Stimulated activated memory B cell treated with anti-CD40 and anti-IgM and Interleukin-4, amounts not matched to agents 10 μg/mL and 1 μg/mL and 100 μg/mL, for 72 hours (primary cell): Measurements from ENCODE around the gene NR2F6.
A peak's percentile ranks its signal among the peaks of the same experiment; 100 is the strongest.
"Not testable (repeated sequence)": the region's sequence is repeated elsewhere in the genome, so short reads cannot be mapped to it uniquely, and the experiment has no call there.

ENCODE experiments used
- ATAC-seq: fragments of 150-1000 bp; cut with Tn5 transposase; 2 replicates; pipeline ENCODE4 v1.10.0; 2021
- H3K27ac Mint-ChIP-seq: one replicate; pipeline ENCODE4 v1.8.0; 2022; ENCODE audit warnings: mild to moderate bottlenecking, mixed read lengths
- H3K27me3 Mint-ChIP-seq: one replicate; pipeline ENCODE4 v1.8.0; 2022; ENCODE audit warnings: mixed read lengths
- H3K36me3 Mint-ChIP-seq: one replicate; pipeline ENCODE4 v1.8.0; 2022; ENCODE audit warnings: mixed read lengths
- H3K4me1 Mint-ChIP-seq: one replicate; pipeline ENCODE4 v1.8.0; 2022; ENCODE audit warnings: mixed read lengths
- H3K4me3 Mint-ChIP-seq: one replicate; pipeline ENCODE4 v1.8.0; 2022; ENCODE audit warnings: mild to moderate bottlenecking, moderate library complexity, mixed read lengths
- H3K9me3 Mint-ChIP-seq: one replicate; pipeline ENCODE4 v1.8.0; 2022; ENCODE audit warnings: mixed read lengths

Gene NR2F6

DNA sequence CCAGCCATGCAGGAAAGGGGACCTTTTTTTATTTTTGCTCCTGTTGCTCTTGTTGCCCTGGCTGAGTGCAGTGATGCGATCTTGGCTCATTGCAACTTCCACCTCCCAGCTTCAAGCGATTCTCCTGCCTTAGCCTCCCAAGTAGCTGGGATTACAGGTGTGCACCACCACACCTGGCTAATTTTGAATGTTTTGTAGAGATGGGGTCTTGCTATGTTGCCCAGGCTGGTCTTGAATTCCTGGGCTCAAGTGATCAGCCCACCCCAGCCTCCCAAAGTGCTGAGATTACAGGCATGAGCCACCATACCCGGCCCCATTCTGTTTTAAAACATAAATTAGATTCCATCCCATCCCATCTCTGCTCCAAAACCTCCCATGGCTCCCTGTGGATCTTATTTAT is 29.2 kb upstream of the NR2F6 start:
- ATAC-seq, H3K4me1 Mint-ChIP-seq, H3K27me3 Mint-ChIP-seq, H3K9me3 Mint-ChIP-seq, H3K27ac Mint-ChIP-seq, H3K4me3 Mint-ChIP-seq: not testable (repeated sequence)
- H3K36me3 Mint-ChIP-seq, result peaks cover 44% of the 10 kb centered on the region

DNA sequence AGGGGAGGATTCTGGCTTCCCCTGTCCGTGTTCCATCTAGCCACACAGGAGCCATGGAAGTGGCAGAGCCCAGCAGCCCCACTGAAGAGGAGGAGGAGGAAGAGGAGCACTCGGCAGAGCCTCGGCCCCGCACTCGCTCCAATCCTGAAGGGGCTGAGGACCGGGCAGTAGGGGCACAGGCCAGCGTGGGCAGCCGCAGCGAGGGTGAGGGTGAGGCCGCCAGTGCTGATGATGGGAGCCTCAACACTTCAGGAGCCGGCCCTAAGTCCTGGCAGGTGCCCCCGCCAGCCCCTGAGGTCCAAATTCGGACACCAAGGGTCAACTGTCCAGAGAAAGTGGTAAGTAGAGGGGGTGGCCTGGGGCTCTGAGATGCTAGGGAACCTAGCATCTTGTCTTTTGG is 23.0 kb upstream of the NR2F6 start:
- peak overlapping the region; percentile 87 for H3K4me3 Mint-ChIP-seq
- peaks cover 25% of the 10 kb centered on the region for H3K36me3 Mint-ChIP-seq
- no peaks in the 10 kb centered on the region for H3K9me3 Mint-ChIP-seq
- H3K4me1 Mint-ChIP-seq, result peaks cover 22% of the 10 kb centered on the region
- ATAC-seq, result no peak
- no peaks in the 10 kb centered on the region for H3K27me3 Mint-ChIP-seq
- no peak overlapping the region for H3K27ac Mint-ChIP-seq

DNA sequence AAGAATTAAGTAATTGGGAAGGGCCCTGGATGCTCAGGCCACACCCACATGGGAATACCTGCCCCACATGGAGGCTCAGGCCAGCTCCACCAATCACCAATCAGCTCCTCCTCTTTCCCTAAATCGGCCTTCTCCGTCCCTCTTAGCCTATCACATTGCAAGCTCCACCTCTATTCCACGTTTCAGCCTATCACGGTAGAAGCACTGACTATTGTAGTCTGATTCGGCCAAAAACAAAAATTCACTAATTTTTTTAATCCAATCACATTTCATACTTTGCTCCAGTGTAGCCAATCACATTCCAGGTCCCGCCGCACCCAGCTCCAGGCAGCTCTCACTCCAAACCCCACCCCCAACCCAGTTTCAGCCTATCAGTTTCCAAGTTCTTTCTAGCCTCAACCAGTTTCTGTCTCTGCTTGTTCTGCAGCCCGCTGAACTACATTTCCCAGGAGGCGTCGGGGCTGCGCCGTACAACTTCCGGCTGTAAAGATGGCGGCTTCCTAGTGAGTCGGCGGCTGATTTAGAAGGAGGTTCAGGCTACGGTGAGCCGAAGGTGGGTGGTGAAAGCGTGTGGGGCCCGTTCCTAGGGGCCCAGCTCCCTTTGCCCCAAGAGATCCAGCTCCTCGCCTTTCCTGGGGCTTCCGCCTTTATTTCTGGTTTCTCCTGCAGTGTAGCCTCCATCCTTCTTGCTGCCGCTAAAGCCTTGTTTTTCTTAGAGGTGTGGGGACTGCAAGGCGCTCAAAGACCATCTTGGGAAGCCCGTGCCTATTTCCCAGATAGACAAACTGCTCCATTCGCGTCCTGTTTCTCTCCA is 21.5 kb upstream of the NR2F6 start, which contains the start of gene BABAM1:
Gene BABAM1 (plus strand): TSS at position 469 of the 814 bp plus-strand sequence. CDS start 1,364 bp downstream, outside the sequence.
- Mint-ChIP-seq H3K4me3 (peak within 1 kb of the TSS; percentile 87), H3K4me1 (peaks cover 22% of the 10 kb centered on the region), H3K9me3 (no peaks in the 10 kb centered on the region), H3K27ac (peak within 1 kb of the TSS; percentile 90), H3K27me3 (no peaks in the 10 kb centered on the region), H3K36me3 (peaks cover 25% of the 10 kb centered on the region)
- ATAC-seq, result peak; percentile 98

DNA sequence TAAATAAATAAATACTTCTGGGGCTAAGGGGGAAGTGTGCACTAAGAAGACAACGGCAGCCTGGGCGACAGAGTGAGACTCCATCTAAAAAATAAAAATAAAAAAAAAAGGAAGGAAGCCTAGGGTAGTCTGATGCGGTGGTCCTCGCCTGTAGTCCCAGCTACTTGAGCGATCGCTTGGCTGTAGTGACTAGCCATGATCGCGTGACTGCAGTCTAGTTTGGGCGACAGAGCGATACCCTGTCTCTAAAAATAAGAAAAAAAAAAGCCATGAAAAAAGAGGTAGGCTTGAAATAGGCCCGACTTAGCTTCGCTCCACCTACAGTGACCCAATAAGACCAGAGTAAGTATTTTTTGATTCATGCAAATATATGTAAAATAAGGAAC is 20.9 kb upstream of the NR2F6 start:
- Mint-ChIP-seq H3K9me3 (no peaks in the 10 kb centered on the region), H3K27ac (peak overlapping the region; percentile 90), H3K4me3 (peak overlapping the region; percentile 87), H3K4me1 (peaks cover 22% of the 10 kb centered on the region), H3K27me3 (no peaks in the 10 kb centered on the region), H3K36me3 (peaks cover 19% of the 10 kb centered on the region)
- no peak for ATAC-seq

DNA sequence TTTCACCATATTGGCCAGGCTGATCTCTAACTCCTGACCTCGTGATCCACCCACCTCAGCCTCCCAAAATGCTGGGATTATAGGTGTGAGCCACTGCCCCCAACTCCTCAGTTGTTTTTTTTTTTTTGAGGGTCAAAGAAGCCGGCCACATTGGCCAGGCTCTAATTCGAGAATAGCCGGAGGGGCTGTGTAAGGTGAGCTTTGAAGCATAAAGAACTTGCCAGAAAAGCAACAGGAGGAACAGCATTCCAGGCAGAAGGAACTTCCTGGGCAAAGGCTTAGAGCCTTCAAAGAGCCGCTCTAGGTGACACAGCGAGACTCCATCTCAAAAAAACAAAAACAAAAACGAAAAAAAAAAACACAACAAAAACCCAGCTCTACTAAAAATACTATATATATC is 20.3 kb upstream of the NR2F6 start:
- Mint-ChIP-seq H3K9me3 (no peaks in the 10 kb centered on the region), H3K27me3 (no peaks in the 10 kb centered on the region), H3K36me3 (peaks cover 14% of the 10 kb centered on the region), H3K4me1 (peaks cover 23% of the 10 kb centered on the region), H3K27ac (peak overlapping the region; percentile 90), H3K4me3 (peak overlapping the region; percentile 12)
- ATAC-seq, result no peak

DNA sequence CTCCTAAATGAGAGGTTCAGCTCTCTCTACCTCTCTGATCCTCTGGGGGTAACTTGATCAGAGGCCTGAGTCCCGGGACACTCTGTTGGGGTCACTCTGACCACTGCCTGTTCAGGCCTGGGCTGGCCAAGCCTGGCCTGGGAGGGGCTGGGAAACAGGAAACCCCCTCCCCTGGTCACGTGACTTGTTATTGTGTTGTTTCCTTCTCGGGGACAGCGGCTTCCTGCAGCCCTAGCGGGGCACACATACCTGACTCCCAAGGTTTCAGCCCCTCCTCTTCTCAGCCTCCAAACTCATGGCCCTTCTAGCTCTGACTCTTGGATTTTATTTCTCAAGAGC is 18.9 kb upstream of the NR2F6 start, which contains the start of gene USHBP1:
Gene USHBP1 (minus strand): TSS at position 105 of the 339 bp plus-strand sequence. CDS start 446 bp downstream, outside the sequence.
- no peak for ATAC-seq

DNA sequence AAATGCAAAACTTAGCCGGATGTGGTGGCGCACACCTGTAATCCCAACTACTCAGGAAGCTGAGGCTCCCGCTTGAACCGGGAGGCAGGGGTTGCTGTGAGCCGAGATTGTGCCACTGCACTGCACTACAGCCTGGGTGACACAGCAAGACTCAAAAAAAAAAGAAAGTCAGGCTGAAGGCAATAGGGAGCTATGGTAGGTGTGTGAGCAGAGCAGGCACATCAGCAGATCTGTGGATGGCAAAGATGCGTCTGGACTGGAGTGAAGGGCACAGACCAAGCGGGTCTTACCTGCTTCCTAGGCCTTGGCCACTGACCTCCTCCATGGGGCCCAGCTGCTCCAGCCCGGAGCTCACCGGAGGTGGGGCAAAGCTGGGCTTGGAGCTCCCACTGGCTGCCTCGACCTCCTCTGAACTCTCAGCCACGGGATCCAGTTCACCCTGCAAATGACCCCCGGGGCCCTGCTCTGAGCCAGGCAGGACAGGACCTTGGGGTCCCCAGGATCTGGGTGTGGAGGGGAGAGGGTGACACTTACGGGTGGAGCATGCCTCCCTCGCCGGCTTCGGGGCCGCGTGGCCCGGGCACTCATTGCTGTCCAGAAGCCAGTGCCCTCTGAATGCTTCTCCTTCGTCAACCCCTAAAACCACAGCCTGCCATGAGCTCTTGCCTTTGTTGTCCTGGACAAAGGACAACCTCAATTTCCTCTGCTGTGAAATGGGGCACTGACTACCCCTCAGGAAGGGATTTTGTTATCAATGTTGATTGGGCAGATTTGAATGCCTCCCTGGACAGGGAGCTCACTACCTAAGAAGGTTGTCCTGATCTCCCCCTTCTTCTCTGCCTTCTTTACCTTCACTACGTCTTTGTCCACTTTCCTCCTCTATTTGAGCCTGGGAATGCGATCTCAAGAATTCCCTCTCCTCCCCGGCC is 18.3 kb upstream of the NR2F6 start:
- Mint-ChIP-seq H3K36me3 (no peaks in the 10 kb centered on the region), H3K27me3 (no peaks in the 10 kb centered on the region), H3K27ac (peak overlapping the region; percentile 76), H3K9me3 (no peaks in the 10 kb centered on the region), H3K4me3 (no peak overlapping the region), H3K4me1 (peaks cover 30% of the 10 kb centered on the region)
- no peak for ATAC-seq

More for the DNA sequence above, 18.9 kb upstream of the NR2F6 start, which contains the start of gene USHBP1:
- Mint-ChIP-seq H3K36me3 (peaks cover 3% of the 10 kb centered on the region), H3K27me3 (no peaks in the 10 kb centered on the region), H3K27ac (peak within 1 kb of the TSS; percentile 90), H3K4me1 (peaks cover 30% of the 10 kb centered on the region), H3K9me3 (no peaks in the 10 kb centered on the region), H3K4me3 (no peak within 1 kb of the TSS)

DNA sequence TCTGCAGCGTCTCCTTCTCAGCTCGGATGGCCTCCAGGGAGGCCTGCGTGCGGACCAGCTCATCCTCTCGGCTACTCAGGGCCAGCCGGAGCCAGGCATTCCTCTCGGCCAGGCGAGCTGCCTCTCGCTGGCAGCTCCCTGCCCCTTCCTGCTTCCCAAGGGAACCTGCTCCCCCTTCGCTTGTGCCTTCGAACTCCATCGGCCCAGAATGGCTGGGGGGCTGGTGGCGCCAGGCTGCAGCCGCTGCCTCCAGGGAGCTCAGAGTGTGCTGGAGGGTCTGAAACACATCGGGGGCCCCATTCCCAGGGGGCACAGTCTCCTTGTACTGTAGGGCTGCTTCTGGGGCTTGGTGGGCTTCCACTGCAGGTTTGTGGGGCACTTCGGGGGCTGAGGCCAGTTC is 16.8 kb upstream of the NR2F6 start:
- Mint-ChIP-seq H3K4me3 (no peak overlapping the region), H3K36me3 (no peaks in the 10 kb centered on the region), H3K9me3 (no peaks in the 10 kb centered on the region), H3K4me1 (peaks cover 19% of the 10 kb centered on the region), H3K27me3 (no peaks in the 10 kb centered on the region), H3K27ac (no peak overlapping the region)
- no peak for ATAC-seq

DNA sequence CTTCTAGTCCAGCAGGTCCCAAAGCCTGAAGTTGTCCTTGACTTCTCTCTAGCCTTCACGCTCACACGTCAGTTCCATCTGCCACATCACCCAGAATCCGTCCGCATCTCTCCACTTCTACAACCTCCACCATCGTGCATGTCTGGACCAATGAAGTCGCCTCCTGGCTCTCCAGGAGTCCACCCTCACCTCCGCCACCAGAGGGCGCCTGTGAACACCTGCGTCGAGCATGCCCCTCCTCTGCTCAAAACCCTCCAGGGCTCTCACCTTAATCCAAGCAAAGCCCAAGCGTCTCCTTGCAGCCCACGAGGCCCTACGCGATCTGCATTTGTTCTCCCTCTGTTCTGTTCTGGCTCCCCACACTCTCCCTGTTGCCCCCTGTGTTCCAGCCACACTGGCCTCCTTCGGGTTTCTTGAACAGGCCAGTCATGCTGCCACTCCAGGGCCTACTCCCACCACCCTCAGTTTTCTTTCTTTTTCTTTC is 15.2 kb upstream of the NR2F6 start:
- no peak overlapping the region for H3K27ac Mint-ChIP-seq
- H3K9me3 Mint-ChIP-seq, result no peaks in the 10 kb centered on the region
- H3K4me3 Mint-ChIP-seq, result no peak overlapping the region
- peak; percentile 97 for ATAC-seq
- no peaks in the 10 kb centered on the region for H3K27me3 Mint-ChIP-seq
- peaks cover 8% of the 10 kb centered on the region for H3K4me1 Mint-ChIP-seq
- H3K36me3 Mint-ChIP-seq, result no peaks in the 10 kb centered on the region

DNA sequence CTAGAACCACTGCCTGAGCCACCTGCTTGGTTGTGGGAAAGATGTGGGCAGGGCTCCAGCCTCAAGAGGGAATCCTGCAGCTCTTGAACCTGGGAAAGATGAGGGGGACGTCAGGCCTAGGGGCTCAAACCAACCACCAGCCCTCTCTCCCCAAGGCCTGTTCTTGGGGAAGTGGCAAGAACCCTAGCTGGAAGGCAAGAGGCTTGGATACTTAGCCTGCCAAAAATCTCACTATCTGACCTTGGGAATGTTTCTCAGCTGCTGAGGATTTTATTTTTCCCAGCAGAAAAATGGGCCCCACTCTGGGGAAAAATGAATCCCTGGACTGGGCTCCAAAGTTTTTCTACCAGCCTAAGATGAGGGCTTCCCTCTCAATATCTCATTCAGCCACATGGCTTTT is 14.2 kb upstream of the NR2F6 start:
- Mint-ChIP-seq H3K36me3 (no peaks in the 10 kb centered on the region), H3K9me3 (no peaks in the 10 kb centered on the region), H3K27ac (no peak overlapping the region), H3K27me3 (no peaks in the 10 kb centered on the region), H3K4me3 (no peak overlapping the region), H3K4me1 (peaks cover 7% of the 10 kb centered on the region)
- no peak for ATAC-seq

DNA sequence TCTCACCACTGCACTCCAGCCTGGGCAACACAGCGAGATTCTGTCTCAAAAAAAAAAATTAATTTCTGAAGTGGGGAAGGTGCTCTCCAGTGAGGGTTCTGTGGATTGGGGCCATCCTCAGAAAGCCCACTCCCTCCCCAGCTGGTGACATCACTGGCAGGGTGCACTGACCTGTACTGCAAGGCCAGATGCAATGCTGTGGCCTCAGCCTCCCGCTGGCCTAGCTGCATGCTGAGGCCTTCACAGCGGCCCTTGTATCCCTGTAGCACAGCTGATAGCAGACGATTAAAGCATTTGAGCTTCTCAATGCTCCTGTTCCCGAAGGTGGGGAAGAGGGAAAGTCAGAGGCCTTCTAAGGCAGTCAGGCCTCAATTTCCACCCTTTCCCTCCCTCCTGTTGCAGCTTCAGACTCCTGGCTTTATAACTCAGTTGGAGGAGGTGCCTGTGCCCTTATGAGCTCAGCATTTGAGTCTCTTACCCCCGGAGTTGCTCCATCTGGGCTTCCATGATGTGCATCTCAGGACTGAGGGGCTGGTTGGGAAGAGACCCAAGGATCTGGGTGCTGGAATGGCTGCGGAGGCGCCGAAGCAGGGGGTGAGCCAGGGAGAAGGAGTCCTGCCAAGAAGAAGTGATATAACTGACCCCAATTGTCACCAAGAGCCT is 13.5 kb upstream of the NR2F6 start:
- Mint-ChIP-seq H3K4me1 (peaks cover 7% of the 10 kb centered on the region), H3K27ac (no peak overlapping the region), H3K9me3 (no peaks in the 10 kb centered on the region), H3K36me3 (no peaks in the 10 kb centered on the region), H3K27me3 (no peaks in the 10 kb centered on the region), H3K4me3 (no peak overlapping the region)
- no peak for ATAC-seq

DNA sequence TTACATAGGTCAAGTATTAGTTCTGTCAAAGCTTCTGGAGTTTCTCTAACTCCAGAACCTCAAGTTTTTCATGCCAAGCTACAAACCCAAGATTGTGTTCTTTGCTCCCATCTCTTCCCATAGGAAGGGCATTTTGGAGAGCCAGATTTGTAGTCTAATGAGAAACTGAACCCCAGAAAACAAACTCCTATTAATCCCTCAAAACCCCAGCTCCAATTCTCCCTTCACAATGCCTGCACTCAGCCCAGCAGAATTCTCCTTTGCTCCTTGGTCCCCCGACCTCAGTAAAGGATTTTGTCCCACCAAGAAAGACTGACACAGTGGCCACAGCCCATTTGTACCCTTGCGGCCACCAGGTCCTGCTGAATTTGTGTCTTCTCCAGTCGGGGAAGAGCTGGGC is 10.4 kb upstream of the NR2F6 start:
- no peaks in the 10 kb centered on the region for H3K9me3 Mint-ChIP-seq
- H3K27me3 Mint-ChIP-seq, result no peaks in the 10 kb centered on the region
- no peak overlapping the region for H3K4me3 Mint-ChIP-seq
- H3K36me3 Mint-ChIP-seq, result no peaks in the 10 kb centered on the region
- no peak for ATAC-seq
- H3K27ac Mint-ChIP-seq, result no peak overlapping the region
- H3K4me1 Mint-ChIP-seq, result peaks cover 7% of the 10 kb centered on the region

DNA sequence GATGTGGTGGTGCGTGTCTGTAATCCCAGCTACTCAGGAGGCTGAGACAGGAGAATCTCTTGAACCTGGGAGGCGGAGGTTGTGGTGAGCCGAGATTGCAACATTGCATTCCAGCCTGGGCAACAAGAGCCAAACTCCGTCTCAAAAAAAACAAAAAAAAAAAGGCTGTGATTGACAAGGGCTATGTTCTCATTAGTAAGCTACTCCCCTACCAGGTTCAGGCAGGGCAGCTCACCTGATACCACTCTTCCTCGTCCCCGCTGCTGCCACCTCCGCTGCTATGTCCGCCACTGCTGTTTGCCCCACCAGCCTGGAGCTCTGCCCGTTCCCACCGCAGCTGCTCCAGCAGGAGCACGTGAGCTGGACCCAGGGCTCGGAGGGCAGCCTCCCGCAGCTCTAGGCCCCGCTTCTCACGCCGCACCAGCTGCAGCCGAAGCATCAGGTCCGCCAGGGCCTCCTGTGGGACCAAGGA is 9.5 kb upstream of the NR2F6 start:
- no peaks in the 10 kb centered on the region for H3K27me3 Mint-ChIP-seq
- H3K36me3 Mint-ChIP-seq, result no peaks in the 10 kb centered on the region
- no peak overlapping the region for H3K27ac Mint-ChIP-seq
- H3K9me3 Mint-ChIP-seq, result no peaks in the 10 kb centered on the region
- no peak for ATAC-seq
- no peak overlapping the region for H3K4me3 Mint-ChIP-seq
- no peaks in the 10 kb centered on the region for H3K4me1 Mint-ChIP-seq

DNA sequence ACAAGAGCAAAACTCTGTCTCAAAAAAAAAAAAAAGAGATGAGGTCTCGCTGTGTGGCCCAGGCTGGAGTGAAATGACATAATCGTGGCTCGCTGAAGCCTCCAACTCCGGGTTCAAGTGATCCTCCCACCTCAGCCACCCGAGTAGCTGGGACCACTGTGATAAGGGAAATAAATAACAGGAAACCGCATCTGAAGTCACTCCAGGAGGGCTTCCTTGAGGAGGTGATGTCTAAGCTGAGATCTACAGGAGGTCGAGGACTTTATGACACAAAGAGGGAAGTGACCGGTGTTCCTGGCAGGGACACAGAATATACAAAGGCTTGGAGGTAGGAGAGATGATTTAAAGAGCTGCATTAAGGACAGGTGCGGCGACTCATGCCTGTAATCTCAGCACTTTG is 8.9 kb upstream of the NR2F6 start:
- H3K27ac Mint-ChIP-seq, result no peak overlapping the region
- no peaks in the 10 kb centered on the region for H3K9me3 Mint-ChIP-seq
- no peaks in the 10 kb centered on the region for H3K4me1 Mint-ChIP-seq
- no peaks in the 10 kb centered on the region for H3K36me3 Mint-ChIP-seq
- ATAC-seq, result no peak
- no peak overlapping the region for H3K4me3 Mint-ChIP-seq
- H3K27me3 Mint-ChIP-seq, result no peaks in the 10 kb centered on the region
